Upper lobe of left lung (tissue), 6 donors: ENCODE results near the gene KCNC1. TPM values are rescaled to one million over a fixed set of nuclear protein-coding genes. Genes with fewer than 3 reads are reported as not detected.

Experiments used
- ATAC-seq, 2 donors: fragments of 200-7000 bp; cut with Tn5 transposase; one replicate each; pipeline ENCODE4 v1.9.1; 2022; ENCODE audit warnings: mild to moderate bottlenecking in 2 of 2, moderate library complexity in 2 of 2; ENCODE audit not compliant: low FRiP score in 2 of 2
- DNase-seq, 2 donors: peaks; one replicate each; pipeline ENCODE4 v3.0.0-alpha.2; 2019 to 2020
- H3K27ac ChIP-seq, 4 donors: fragments of 200-600 bp; sonication (generic); one replicate each; pipeline ENCODE4 v1.5.1; 2016 to 2019
- H3K27me3 ChIP-seq, 4 donors: fragments of 200-600 bp; sonication (generic); one replicate each; pipeline ENCODE4 v1.5.1; 2017 to 2019
- H3K36me3 ChIP-seq, 4 donors: fragments of 200-600 bp; sonication (generic); one replicate each; pipeline ENCODE4 v1.5.1; 2016 to 2019
- H3K4me1 ChIP-seq, 4 donors: fragments of 200-600 bp; sonication (generic); one replicate each; pipeline ENCODE4 v1.5.1; 2018 to 2019
- H3K4me3 ChIP-seq, 4 donors: fragments of 200-600 bp; sonication (generic); one replicate each; pipeline ENCODE4 v1.5.1; 2017 to 2019; ENCODE audit warnings: mild to moderate bottlenecking in 2 of 4, moderate library complexity in 1 of 4
- H3K9me3 ChIP-seq, 4 donors: fragments of 200-600 bp; sonication (generic); one replicate each; pipeline ENCODE4 v1.5.1; 2018 to 2019
- EP300 ChIP-seq, 4 donors: sonication (generic); formaldehyde crosslinking; IDR thresholded peaks; one replicate each; pipeline ENCODE4 v1.5.1; 2017; ENCODE audit warnings: antibody characterized with exemption in 4 of 4, control low read depth in 2 of 4
- POLR2A ChIP-seq, 4 donors: fragments of 450-650 bp; IDR thresholded peaks; one replicate each; pipeline ENCODE4 v1.5.1; 2016 to 2017; ENCODE audit warnings: antibody characterized with exemption in 4 of 4, mild to moderate bottlenecking in 2 of 4
- POLR2AphosphoS5 ChIP-seq, 2 donors: sonication (generic); formaldehyde crosslinking; IDR thresholded peaks; one replicate each; pipeline ENCODE4 v1.5.1; 2017; ENCODE audit warnings: antibody characterized with exemption in 2 of 2
- WGBS, 2 donors: methylation state at CpG; one replicate each; pipeline ENCODE4 v1.1.5; 2017 to 2018; 5-methylcytosine and 5-hydroxymethylcytosine counted together
- total RNA-seq, 6 donors: library from RNA; depleted of rRNA in 4 of 6; stranded (reverse); fragments of >200 nt in 4 of 6; gene quantifications; one replicate each; pipeline versions ENCODE4 v1.1.0 to v1.2.1, GENCODE V29; 2016 to 2021
- TF ChIP-seq, protein P1 (sequence below), 6 experiments: fragments of 450-650 bp in 4 of 6; fragments of 200-600 bp in 2 of 6; sonication (generic) in 2 of 6; IDR thresholded peaks; one replicate each; pipeline ENCODE4 v1.5.1; 2016 to 2019; ENCODE audit warnings: antibody characterized with exemption in 6 of 6
- donor health status: DM: no; HTN: no; CAD: no; lungs with moderate emphysema.
- donor health status: DM: no; HTN: yes; CAD: no; lungs with severe emphysema.

Gene KCNC1
- total RNA-seq, 6 donors from 2014 or later = not detected

DNA sequence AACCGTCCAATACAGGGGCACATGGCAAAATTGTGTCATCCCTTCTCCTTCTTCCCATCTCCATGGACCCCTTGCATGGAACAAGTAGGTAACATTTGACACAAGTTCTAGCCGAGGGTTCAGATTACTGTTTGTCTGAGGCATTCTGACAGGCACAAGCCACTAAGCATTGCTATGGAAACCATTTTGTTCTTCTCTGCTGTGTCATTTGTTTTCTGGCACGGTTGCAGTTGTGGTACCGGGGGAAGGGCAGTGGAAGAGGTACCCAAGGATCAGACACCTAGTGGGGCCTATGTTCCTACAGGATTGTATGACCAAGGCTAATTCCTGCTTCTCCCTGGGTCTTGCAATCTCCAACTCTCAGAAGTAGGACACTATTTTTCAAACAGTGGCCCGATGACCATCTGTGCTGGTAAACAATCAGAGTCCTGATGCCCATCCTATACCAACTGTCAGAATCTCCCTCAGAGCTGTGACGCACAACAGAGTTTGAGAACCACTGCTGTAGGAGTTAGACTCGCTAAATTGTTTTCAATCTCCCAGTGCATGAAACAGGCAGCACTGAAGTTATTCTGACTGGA lies 69.3 kb downstream of the KCNC1 start:
- 81 to 87% methylated on average over 7 of the region's 7 CpGs for WGBS, 2 donors
- Histone ChIP-seq H3K9me3 (no peaks in the 10 kb centered on the region), H3K27me3 (no peaks in the 10 kb centered on the region), H3K36me3 (no peaks in the 10 kb centered on the region), H3K4me1 (no peaks in the 10 kb centered on the region), H3K27ac (no peak overlapping the region), H3K4me3 (no peak overlapping the region)
- TF ChIP-seq, protein P1, sequence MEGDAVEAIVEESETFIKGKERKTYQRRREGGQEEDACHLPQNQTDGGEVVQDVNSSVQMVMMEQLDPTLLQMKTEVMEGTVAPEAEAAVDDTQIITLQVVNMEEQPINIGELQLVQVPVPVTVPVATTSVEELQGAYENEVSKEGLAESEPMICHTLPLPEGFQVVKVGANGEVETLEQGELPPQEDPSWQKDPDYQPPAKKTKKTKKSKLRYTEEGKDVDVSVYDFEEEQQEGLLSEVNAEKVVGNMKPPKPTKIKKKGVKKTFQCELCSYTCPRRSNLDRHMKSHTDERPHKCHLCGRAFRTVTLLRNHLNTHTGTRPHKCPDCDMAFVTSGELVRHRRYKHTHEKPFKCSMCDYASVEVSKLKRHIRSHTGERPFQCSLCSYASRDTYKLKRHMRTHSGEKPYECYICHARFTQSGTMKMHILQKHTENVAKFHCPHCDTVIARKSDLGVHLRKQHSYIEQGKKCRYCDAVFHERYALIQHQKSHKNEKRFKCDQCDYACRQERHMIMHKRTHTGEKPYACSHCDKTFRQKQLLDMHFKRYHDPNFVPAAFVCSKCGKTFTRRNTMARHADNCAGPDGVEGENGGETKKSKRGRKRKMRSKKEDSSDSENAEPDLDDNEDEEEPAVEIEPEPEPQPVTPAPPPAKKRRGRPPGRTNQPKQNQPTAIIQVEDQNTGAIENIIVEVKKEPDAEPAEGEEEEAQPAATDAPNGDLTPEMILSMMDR (IDR thresholded peaks at IDR 0.05) = no peak
- TF ChIP-seq POLR2AphosphoS5 (IDR thresholded peaks at IDR 0.05) (no peak), POLR2A (IDR thresholded peaks at IDR 0.05) (no peak), EP300 (IDR thresholded peaks at IDR 0.05) (no peak)
- ATAC-seq (no peak), DNase-seq (no peak)

DNA sequence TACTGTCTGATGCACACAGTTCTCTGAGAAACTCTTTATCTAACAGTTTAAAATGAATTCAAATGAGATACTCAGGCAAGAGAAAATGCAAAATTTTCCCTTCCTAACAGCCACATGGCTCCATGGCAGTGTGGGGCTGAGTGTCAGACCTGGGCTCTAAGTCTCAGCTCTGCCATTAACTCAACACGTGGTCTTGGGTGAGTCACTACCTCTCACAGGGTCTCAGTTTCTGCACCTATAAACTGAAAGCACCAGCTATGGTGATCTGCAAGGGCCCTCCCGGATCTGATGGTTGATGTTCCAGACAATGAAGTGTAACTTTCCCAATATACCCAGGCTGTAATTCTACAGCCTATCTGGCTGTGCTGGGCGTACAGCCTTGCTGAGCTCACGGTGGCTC lies 70.5 kb downstream of the KCNC1 start:
- 99 to 100% methylated on average over 3 to 4 of the region's 4 CpGs for WGBS, 2 donors
- no peaks in the 10 kb centered on the region for H3K9me3 ChIP-seq
- ATAC-seq (no peak), DNase-seq (no peak)
- no peaks in the 10 kb centered on the region for H3K27me3 ChIP-seq
- no peak overlapping the region for H3K27ac ChIP-seq
- no peaks in the 10 kb centered on the region for H3K36me3 ChIP-seq
- no peaks in the 10 kb centered on the region for H3K4me1 ChIP-seq
- TF ChIP-seq, protein P1 (IDR thresholded peaks at IDR 0.05) = no peak
- TF ChIP-seq POLR2AphosphoS5 (IDR thresholded peaks at IDR 0.05) (no peak), POLR2A (IDR thresholded peaks at IDR 0.05) (no peak), EP300 (IDR thresholded peaks at IDR 0.05) (no peak)
- H3K4me3 ChIP-seq = no peak overlapping the region

DNA sequence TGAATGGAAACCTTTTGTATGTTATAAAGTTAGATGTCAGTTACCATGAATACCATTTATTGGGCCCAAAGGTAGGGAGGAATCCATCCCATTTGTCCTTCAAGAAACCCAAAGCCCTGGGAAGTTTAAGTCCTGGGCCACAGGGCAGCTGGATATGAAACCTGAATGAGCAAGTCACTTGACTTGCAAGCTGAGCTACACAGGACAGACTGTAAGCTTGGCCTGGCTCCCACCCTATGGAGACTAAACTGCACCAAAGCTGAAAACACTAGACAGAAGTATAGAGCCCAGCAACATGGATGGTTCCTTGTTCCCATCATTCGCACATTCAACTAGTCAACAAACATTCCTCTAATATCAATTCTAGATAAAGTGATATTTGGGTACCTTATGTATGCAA lies 71.3 kb downstream of the KCNC1 start:
- no peak for DNase-seq
- 92 to 100% methylated on average over 1 of the region's 1 CpG for WGBS, 2 donors
- no peak for ATAC-seq

DNA sequence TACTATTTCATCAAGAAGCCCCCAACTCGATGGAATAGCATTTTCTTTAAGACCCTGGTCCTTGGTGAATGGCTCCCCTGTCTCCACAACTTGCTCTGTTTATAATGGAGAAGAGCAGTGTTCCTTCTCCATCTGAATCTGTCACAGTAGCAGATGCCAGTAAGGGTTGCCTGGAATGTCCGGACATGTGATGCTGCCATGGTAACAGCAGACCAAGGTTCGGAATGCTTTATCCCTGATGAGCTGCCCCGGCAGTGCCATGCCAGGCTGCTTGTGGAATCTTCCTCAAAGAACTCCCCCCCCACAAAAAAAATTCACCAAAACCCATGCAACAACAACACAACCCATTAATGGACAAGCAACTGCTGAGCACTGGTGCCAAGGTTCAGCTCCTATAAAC lies 72.5 kb downstream of the KCNC1 start:
- Histone ChIP-seq H3K27ac (no peak overlapping the region), H3K4me3 (no peak overlapping the region), H3K27me3 (no peaks in the 10 kb centered on the region), H3K9me3 (no peaks in the 10 kb centered on the region), H3K36me3 (no peaks in the 10 kb centered on the region), H3K4me1 (no peaks in the 10 kb centered on the region)
- DNase-seq (no peak), ATAC-seq (no peak)
- TF ChIP-seq POLR2AphosphoS5 (IDR thresholded peaks at IDR 0.05) (no peak), POLR2A (IDR thresholded peaks at IDR 0.05) (no peak), EP300 (IDR thresholded peaks at IDR 0.05) (no peak)
- TF ChIP-seq, protein P1 (IDR thresholded peaks at IDR 0.05) = no peak
- WGBS, 2 donors = 83 to 84% methylated on average over 4 of the region's 4 CpGs

More for the DNA sequence above, 71.3 kb downstream of the KCNC1 start:
- Histone ChIP-seq H3K9me3 (no peaks in the 10 kb centered on the region), H3K27me3 (no peaks in the 10 kb centered on the region), H3K27ac (no peak overlapping the region), H3K4me1 (no peaks in the 10 kb centered on the region), H3K36me3 (no peaks in the 10 kb centered on the region), H3K4me3 (no peak overlapping the region)
- TF ChIP-seq POLR2A (IDR thresholded peaks at IDR 0.05) (no peak), EP300 (IDR thresholded peaks at IDR 0.05) (no peak), POLR2AphosphoS5 (IDR thresholded peaks at IDR 0.05) (no peak)
- TF ChIP-seq, protein P1 (IDR thresholded peaks at IDR 0.05) = no peak

DNA sequence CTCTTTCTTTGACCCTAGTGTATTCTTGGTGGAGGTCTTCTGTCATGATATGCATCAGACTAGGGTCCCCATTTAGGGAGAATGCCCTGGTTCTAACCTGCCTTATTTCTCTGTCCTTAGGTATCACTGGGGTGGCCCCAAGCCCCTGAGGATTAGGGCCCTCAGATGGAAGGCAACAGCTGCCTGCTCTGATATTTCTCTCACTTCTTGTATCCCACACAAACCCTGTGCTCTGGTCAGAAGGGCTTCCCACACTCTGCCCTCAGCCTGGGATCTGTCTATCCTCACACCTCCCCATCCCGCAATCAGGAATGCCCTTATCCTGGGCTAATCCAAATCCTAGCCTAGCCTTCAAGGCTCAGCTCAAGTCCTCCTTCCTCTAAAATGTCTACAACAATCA lies 75.5 kb downstream of the KCNC1 start:
- no peak for ATAC-seq
- 90 to 100% methylated on average over 1 of the region's 1 CpG for WGBS, 2 donors
- Histone ChIP-seq H3K4me3 (no peak overlapping the region), H3K27me3 (no peaks in the 10 kb centered on the region), H3K36me3 (no peaks in the 10 kb centered on the region), H3K27ac (no peak overlapping the region), H3K4me1 (peaks cover 0 to 5% (median 0%) of the 10 kb centered on the region in 4 donors), H3K9me3 (no peaks in the 10 kb centered on the region)
- TF ChIP-seq POLR2A (IDR thresholded peaks at IDR 0.05) (no peak), POLR2AphosphoS5 (IDR thresholded peaks at IDR 0.05) (no peak), EP300 (IDR thresholded peaks at IDR 0.05) (no peak)
- TF ChIP-seq, protein P1 (IDR thresholded peaks at IDR 0.05) = no peak
- no peak for DNase-seq
